Activated CD4-positive, alpha-beta T cell treated with anti-CD3 and anti-CD28 coated beads, Interleukin-2, Interleukin-6, amounts not matched to agents 100 ng/mL and 50 ng/mL, durations not matched to agents 16 hours and 8 hours (primary cell): ENCODE data around the gene ASPM.

Experiments
- DNase-seq: peaks from one replicate; pipeline ENCODE4 v3.0.0-alpha.2; 2020

Gene ASPM

GRCh38 chr1:197146101-197147095 lies at the start of gene ASPM:
ASPM (minus strand) TSS chr1:197146669; CDS start chr1:197146437, 232 bp downstream.
- peak; percentile 97 for DNase-seq

- no peak for DNase-seq
Observed at GRCh38 chr1:197195100-197195499, 48.6 kb upstream of the ASPM start.

GRCh38 chr1:197184190-197184589 lies 37.7 kb upstream of the ASPM start:
- no peak for DNase-seq

GRCh38 chr1:197183195-197183748 lies 36.8 kb upstream of the ASPM start:
- DNase-seq = no peak

GRCh38 chr1:197182716-197183115 lies 36.2 kb upstream of the ASPM start:
- DNase-seq = no peak

GRCh38 chr1:197181982-197182381 lies 35.5 kb upstream of the ASPM start:
- no peak for DNase-seq

- peak; percentile 31 for DNase-seq
Observed at GRCh38 chr1:197180252-197180878, 33.9 kb upstream of the ASPM start.

- no peak for DNase-seq
Observed at GRCh38 chr1:197178998-197179397, 32.5 kb upstream of the ASPM start.

GRCh38 chr1:197174818-197175217 lies 28.3 kb upstream of the ASPM start:
- DNase-seq = no peak

GRCh38 chr1:197173571-197174507 lies 27.4 kb upstream of the ASPM start:
- no peak for DNase-seq

GRCh38 chr1:197171531-197171930 lies 25.1 kb upstream of the ASPM start:
- no peak for DNase-seq

GRCh38 chr1:197170538-197170937 lies 24.1 kb upstream of the ASPM start:
- DNase-seq = no peak

- no peak for DNase-seq
Observed at GRCh38 chr1:197159461-197159860, 13.0 kb upstream of the ASPM start.

- no peak for DNase-seq
Observed at GRCh38 chr1:197156692-197157091, 10.2 kb upstream of the ASPM start.

GRCh38 chr1:197152662-197153061 lies 6.2 kb upstream of the ASPM start:
- DNase-seq = no peak

- DNase-seq = no peak
Observed at GRCh38 chr1:197151185-197151584, 4.7 kb upstream of the ASPM start.

- no peak for DNase-seq
Observed at GRCh38 chr1:197150336-197151005, 4.0 kb upstream of the ASPM start.

- no peak for DNase-seq
Observed at GRCh38 chr1:197149340-197149739, 2.9 kb upstream of the ASPM start.

GRCh38 chr1:197145446-197146024 lies 934 bp downstream of the ASPM start:
- DNase-seq = peak; percentile 10

- peak; percentile 27 for DNase-seq
Observed at GRCh38 chr1:197144570-197145325, 1.7 kb downstream of the ASPM start.

- no peak for DNase-seq
Observed at GRCh38 chr1:197143276-197143675, 3.2 kb downstream of the ASPM start.
